HepG2 (cell line): ENCODE measurements around the gene METTL2A. TPM values are rescaled to one million over a fixed set of nuclear protein-coding genes. Genes with fewer than 3 reads are reported as not detected.
"Not testable (repeated sequence)": the region's sequence is repeated elsewhere in the genome, so short reads cannot be mapped to it uniquely, and the experiment has no call there.

Experiments
- ATAC-seq: fragments of 200-7000 bp; cut with Tn5 transposase; 3 replicates; pipeline ENCODE4 v1.9.1; 2020; ENCODE audit warnings: mild to moderate bottlenecking, moderate library complexity
- BruUV-seq: library from RNA; stranded (reverse); fragments of 400-500 nt; replicated peaks from 2 replicates; lab custom pipeline; 2021; lab: Mats Ljungman, UMichigan
- CTCF ChIA-PET: fragments of 300-600 bp; formaldehyde crosslinking; extraction: SDS; loops from one replicate; lab custom pipeline; 2021; ENCODE audit warnings: low total read pairs, inconsistent platforms, low intra/inter-chr PET ratio; lab: Yijun Ruan, JAX
- POLR2A ChIA-PET: fragments of 350-600 bp; sonication (Branson Sonifier 250); formaldehyde crosslinking; loops from one replicate; lab custom pipeline; 2020; ENCODE audit warnings: antibody characterized with exemption, inconsistent platforms; lab: Yijun Ruan, JAX
- DNase-seq: peaks from one replicate; pipeline ENCODE4 v3.0.0-alpha.2; 2015; ENCODE audit warnings: low spot score
- FAIRE-seq: peaks from 3 replicates; lab custom pipeline; 2011; peaks lifted over from hg19 to GRCh38; lab: Jason Lieb, UNC
- H2AFZ ChIP-seq: one replicate; pipeline ENCODE4 v1.6.1; 2011; ENCODE audit warnings: low read length, inconsistent platforms
- H3K27ac ChIP-seq: fragments of 300-600 bp; 3 replicates; pipeline ENCODE4 v1.8.0; 2011; ENCODE audit warnings: mixed run types, mild to moderate bottlenecking, mixed read lengths, low read length, inconsistent platforms; ENCODE audit not compliant: insufficient read depth; ENCODE audit errors: extremely low read length
- H3K27me3 ChIP-seq, 2 experiments: fragments of 200-600 bp in 1 of 2; 2 replicates in 1 of 2; 3 replicates in 1 of 2; pipeline versions ENCODE4 v1.6.0 to v1.8.0; 2011; ENCODE audit warnings: low read length in 2 of 2, mild to moderate bottlenecking in 2 of 2, moderate library complexity in 2 of 2, inconsistent platforms in 1 of 2; ENCODE audit not compliant: insufficient read depth in 2 of 2, control insufficient read depth in 1 of 2
- H3K36me3 ChIP-seq, 2 experiments: fragments of 200-600 bp in 1 of 2; replicated peaks in 1 of 2; 2 replicates in 1 of 2; 3 replicates in 1 of 2; pipeline versions ENCODE4 v1.5.1 to v1.8.0; 2011; ENCODE audit warnings: low read length in 2 of 2, inconsistent platforms in 1 of 2; ENCODE audit not compliant: insufficient read depth in 2 of 2, control insufficient read depth in 1 of 2
- H3K4me1 ChIP-seq: 2 replicates; pipeline ENCODE4 v1.5.1; 2012; ENCODE audit warnings: low read length, inconsistent platforms; ENCODE audit not compliant: insufficient read depth
- H3K4me2 ChIP-seq: 2 replicates; pipeline ENCODE4 v1.6.0; 2011; ENCODE audit warnings: low read depth, low read length, inconsistent platforms
- H3K4me3 ChIP-seq, 3 experiments: fragments of 200-600 bp in 1 of 3; sonication (generic), shearing (Covaris generic) in 1 of 3; replicated peaks in 1 of 3; 2 replicates each; pipeline ENCODE4 v1.5.1; 2011 to 2016; ENCODE audit warnings: low read length in 3 of 3, inconsistent platforms in 2 of 3, low read depth in 2 of 3, mild to moderate bottlenecking in 2 of 3, control low read depth in 1 of 3, mixed read lengths in 1 of 3; ENCODE audit not compliant: insufficient read depth in 1 of 3
- H3K79me2 ChIP-seq: one replicate; pipeline ENCODE4 v1.6.1; 2011; ENCODE audit warnings: low read length, inconsistent platforms; ENCODE audit not compliant: insufficient read depth
- H3K9ac ChIP-seq: 2 replicates; pipeline ENCODE4 v1.6.0; 2011; ENCODE audit warnings: mild to moderate bottlenecking, low read depth, low read length, inconsistent platforms; ENCODE audit not compliant: insufficient read depth
- H3K9me3 ChIP-seq: 2 replicates; pipeline ENCODE4 v1.5.1; 2012; ENCODE audit warnings: mild to moderate bottlenecking, low read length
- H4K20me1 ChIP-seq: 2 replicates; pipeline ENCODE4 v1.6.0; 2011; ENCODE audit warnings: inconsistent platforms, mild to moderate bottlenecking, low read length, moderate library complexity; ENCODE audit not compliant: insufficient read depth
- ZNF557 ChIP-seq: sonication (generic); formaldehyde crosslinking; IDR thresholded peaks from 2 replicates; pipeline ENCODE4 v1.4.0; 2020; ENCODE audit warnings: missing genetic modification reagents
- WGBS: methylation state at CpG from one replicate; pipeline ENCODE4 v1.1.6; 2017; ENCODE audit warnings: low lambda C conversion rate; 5-methylcytosine and 5-hydroxymethylcytosine counted together
- in situ Hi-C: cut with HindIII; loops from 2 replicates; pipeline ENCODE4 v1.10.0; 2017; ENCODE audit warnings: low pct_unique_long_range_greater_than_20kb; ENCODE audit not compliant: extremely low pct_ligation_motif_present
- intact Hi-C: fragments of 100-400 bp; cut with micrococcal nuclease; formaldehyde crosslinking; loops from one replicate; pipeline ENCODE4 v1.10.0; 2022; ENCODE audit not compliant: unreplicated experiment
- polyA plus RNA-seq, 8 experiments: library from polyadenylated mRNA; depleted of rRNA in 3 of 8; stranded (reverse) in 7 of 8; unstranded in 1 of 8; fragments of >200 nt; fragmentation: Illumina TruSeq in 4 of 8; extraction: Trizol in 4 of 8; gene quantifications; 2 replicates each; pipeline versions ENCODE4 v1.2.1 to v1.2.3, GENCODE V29; 2011 to 2016; ENCODE audit warnings: low read depth in 4 of 8, missing spikeins in 1 of 8, mixed read lengths in 1 of 8; ENCODE audit not compliant: insufficient read depth in 1 of 8
- total RNA-seq, 5 experiments: library from RNA; depleted of rRNA; stranded (reverse); fragments of >200 nt; fragmentation: Illumina TruSeq; extraction: Trizol; gene quantifications; 2 replicates each; pipeline ENCODE4 v1.2.3, GENCODE V29; 2016; ENCODE audit warnings: low read depth in 1 of 5

Gene METTL2A
- total and polyA plus RNA-seq, 2 of the 13 experiments (the other 11 are each of a cell fraction or from before 2014, with no cell fraction given): 15.6 to 32.3 TPM

DNA sequence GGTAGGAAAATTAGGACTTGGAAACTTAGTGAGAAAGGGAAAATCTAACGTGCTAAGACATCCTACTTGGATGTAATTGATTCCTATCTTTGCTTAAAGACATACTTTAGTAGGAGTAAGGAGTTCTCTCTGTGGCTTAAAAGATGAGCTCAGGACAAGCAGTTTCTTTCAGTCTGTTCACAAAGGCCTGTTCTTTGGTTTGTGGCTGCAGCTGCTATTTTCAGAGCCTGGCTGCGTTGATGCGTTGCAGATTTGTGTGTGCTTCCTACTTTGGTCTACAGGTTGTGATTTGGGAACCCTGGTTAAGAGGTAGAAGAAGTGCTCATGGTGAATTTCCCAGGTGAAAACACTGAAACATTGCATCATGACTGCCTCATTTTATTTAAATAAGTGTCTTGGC lies 30.4 kb downstream of the METTL2A start:
- H3K79me2 ChIP-seq, H3K27ac ChIP-seq, H3K4me2 ChIP-seq, in situ Hi-C loops, POLR2A ChIA-PET, H3K9me3 ChIP-seq, H3K9ac ChIP-seq, CTCF ChIA-PET, intact Hi-C loops, H4K20me1 ChIP-seq, H3K4me3 ChIP-seq, BruUV-seq, H2AFZ ChIP-seq, H3K4me1 ChIP-seq, ATAC-seq, H3K27me3 ChIP-seq, H3K36me3 ChIP-seq, DNase-seq: not testable (repeated sequence)
- FAIRE-seq: peak; percentile 18
- WGBS: 71% methylated on average over 3 of the region's 3 CpGs

DNA sequence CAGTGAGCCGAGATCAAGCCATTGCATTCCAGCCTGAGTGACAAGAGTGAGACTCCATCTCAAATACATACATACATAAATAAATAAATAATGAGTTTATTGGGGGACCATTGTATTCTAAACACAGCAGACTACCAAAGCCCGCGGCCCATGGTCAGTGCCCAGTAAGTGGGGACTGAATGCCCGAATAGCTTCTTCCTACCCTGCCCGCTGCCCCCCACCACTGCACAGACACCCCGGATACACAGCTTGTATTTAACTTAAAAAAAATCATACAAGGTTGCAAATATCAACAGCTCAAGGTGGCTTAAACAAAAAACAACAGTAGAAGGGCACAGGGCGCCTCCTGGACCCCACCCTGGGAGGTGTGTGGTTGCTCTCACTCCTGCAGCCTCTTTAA lies 32.3 kb downstream of the METTL2A start:
- ChIA-PET POLR2A (no interaction called here), CTCF (no interaction called here)
- in situ Hi-C loops (no loop called here), intact Hi-C loops (no loop called here)
- TF ChIP-seq ZNF557 (CRISPR knock-in tag): no peak
- H3K27me3 ChIP-seq: no peaks in the 10 kb centered on the region
- no TSS peak for BruUV-seq
- FAIRE-seq: no peak
- no peaks in the 10 kb centered on the region for H3K4me1 ChIP-seq
- WGBS: 64% methylated on average over 7 of the region's 7 CpGs
- H3K9me3 ChIP-seq: no peaks in the 10 kb centered on the region
- H3K79me2 ChIP-seq: no peaks in the 10 kb centered on the region
- no peak overlapping the region for H3K9ac ChIP-seq
- H3K36me3 ChIP-seq: no peaks in the 10 kb centered on the region
- H3K4me2 ChIP-seq: no peak overlapping the region
- no peak overlapping the region for H3K27ac ChIP-seq
- no peak overlapping the region for H2AFZ ChIP-seq
- ATAC-seq: no peak
- DNase-seq: no peak
- H3K4me3 ChIP-seq: no peak overlapping the region
- no peaks in the 10 kb centered on the region for H4K20me1 ChIP-seq

DNA sequence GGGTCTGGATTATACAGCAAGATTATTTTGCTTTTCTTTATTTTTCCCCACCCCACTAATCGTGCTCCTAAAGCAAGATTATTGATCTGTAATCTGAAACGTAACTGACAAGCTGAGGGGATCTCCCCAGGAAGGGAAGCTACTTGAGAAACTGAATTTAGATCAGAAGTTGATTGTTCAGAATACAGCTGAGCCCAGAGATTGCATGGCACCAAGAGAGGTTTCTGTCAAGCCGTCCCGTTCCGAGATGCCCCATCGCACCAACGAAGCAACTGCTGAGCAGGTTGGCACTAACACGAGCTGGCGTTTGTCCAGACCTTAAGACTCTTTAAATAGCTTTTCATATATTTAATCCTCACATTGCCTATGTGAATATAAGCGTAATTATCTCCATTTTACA lies 34.8 kb downstream of the METTL2A start:
- H3K79me2 ChIP-seq, H4K20me1 ChIP-seq, H3K4me3 ChIP-seq, DNase-seq, H3K27ac ChIP-seq, FAIRE-seq, intact Hi-C loops, POLR2A ChIA-PET, H3K9ac ChIP-seq, H3K36me3 ChIP-seq, BruUV-seq, H3K27me3 ChIP-seq, H3K9me3 ChIP-seq, ATAC-seq, in situ Hi-C loops, CTCF ChIA-PET, H2AFZ ChIP-seq, H3K4me2 ChIP-seq, H3K4me1 ChIP-seq: not testable (repeated sequence)
- WGBS: 47% methylated on average over 10 of the region's 10 CpGs

DNA sequence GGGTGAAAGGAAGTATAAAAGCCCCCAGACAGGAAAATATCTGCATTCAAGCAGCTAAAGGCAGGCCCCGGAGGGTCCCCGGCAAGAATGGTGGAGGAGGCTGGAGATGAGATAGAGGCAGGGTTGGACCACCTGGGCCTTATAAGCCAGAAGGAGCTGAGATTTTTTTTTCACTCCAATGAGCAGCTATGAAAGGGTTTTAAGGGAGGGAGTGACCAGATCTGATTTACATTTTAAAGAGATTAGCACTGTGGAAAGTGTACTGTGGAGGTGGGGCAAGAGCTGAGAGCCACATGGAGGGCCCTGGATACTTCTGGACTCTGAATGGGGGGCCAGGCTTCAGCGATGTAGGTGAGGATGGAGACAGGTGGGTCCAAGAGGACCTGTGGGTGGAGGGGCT lies 40.7 kb downstream of the METTL2A start:
- H3K9me3 ChIP-seq, H3K9ac ChIP-seq, ATAC-seq, H4K20me1 ChIP-seq, H3K79me2 ChIP-seq, POLR2A ChIA-PET, FAIRE-seq, CTCF ChIA-PET, H3K4me2 ChIP-seq, in situ Hi-C loops, H3K27ac ChIP-seq, H3K4me1 ChIP-seq, H3K27me3 ChIP-seq, DNase-seq, intact Hi-C loops, H3K36me3 ChIP-seq, H3K4me3 ChIP-seq, H2AFZ ChIP-seq, BruUV-seq: not testable (repeated sequence)
- 67% methylated on average over 3 of the region's 3 CpGs for WGBS
